Measurements from ENCODE around the gene GABRA4.

The GABRA4 gene

DNA sequence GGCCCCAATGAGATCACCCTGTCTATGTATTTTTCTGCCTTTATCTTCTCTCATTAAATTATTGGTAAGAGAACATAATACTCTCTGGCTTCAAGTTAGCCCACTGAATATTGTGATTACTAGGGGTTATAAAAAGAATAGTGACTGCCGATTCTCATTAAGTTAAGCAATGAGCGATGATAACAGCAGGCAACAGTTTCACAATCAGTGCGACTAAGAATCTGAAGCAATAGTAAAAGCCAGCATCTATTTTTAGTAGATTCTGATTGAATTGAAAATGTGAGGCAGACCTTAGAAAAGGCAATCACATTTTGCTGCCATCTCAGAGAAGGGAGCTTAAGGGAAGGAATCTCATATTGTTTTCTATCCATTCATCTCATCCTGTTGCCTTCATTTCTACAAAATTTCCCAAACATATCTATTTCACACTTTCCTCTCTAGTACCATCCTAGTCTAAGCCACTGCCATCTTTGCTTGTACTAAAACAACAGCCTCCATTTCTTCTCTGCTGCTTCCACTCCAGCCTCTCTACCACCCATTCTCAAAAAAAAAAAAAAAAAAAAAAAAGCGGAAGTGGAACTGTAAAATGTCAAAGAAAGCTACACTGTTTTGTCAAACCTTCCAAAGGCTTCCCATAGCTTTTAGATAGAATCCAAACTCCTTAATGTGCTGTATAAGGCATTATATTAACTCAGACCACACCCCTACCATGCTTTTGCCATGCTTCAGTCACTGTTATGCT, 17.4 kb downstream of the GABRA4 start:
- no peaks in the 10 kb centered on the region for H3K27me3 ChIP-seq (ENCODE audit: insufficient read depth, low read depth, severe bottlenecking)
- H3K9me3 ChIP-seq (ENCODE audit: severe bottlenecking), result no peaks in the 10 kb centered on the region
- no peak overlapping the region for H3K4me3 ChIP-seq (ENCODE audit: low read depth, low read length)
- no peak overlapping the region for H3K27ac ChIP-seq
- DNase-seq, result no peak
- H3K36me3 ChIP-seq, result no peaks in the 10 kb centered on the region
- TF ChIP-seq, protein P1, sequence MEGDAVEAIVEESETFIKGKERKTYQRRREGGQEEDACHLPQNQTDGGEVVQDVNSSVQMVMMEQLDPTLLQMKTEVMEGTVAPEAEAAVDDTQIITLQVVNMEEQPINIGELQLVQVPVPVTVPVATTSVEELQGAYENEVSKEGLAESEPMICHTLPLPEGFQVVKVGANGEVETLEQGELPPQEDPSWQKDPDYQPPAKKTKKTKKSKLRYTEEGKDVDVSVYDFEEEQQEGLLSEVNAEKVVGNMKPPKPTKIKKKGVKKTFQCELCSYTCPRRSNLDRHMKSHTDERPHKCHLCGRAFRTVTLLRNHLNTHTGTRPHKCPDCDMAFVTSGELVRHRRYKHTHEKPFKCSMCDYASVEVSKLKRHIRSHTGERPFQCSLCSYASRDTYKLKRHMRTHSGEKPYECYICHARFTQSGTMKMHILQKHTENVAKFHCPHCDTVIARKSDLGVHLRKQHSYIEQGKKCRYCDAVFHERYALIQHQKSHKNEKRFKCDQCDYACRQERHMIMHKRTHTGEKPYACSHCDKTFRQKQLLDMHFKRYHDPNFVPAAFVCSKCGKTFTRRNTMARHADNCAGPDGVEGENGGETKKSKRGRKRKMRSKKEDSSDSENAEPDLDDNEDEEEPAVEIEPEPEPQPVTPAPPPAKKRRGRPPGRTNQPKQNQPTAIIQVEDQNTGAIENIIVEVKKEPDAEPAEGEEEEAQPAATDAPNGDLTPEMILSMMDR (IDR thresholded peaks at IDR 0.05; ENCODE audit: low read depth, low read length), result no peak

DNA sequence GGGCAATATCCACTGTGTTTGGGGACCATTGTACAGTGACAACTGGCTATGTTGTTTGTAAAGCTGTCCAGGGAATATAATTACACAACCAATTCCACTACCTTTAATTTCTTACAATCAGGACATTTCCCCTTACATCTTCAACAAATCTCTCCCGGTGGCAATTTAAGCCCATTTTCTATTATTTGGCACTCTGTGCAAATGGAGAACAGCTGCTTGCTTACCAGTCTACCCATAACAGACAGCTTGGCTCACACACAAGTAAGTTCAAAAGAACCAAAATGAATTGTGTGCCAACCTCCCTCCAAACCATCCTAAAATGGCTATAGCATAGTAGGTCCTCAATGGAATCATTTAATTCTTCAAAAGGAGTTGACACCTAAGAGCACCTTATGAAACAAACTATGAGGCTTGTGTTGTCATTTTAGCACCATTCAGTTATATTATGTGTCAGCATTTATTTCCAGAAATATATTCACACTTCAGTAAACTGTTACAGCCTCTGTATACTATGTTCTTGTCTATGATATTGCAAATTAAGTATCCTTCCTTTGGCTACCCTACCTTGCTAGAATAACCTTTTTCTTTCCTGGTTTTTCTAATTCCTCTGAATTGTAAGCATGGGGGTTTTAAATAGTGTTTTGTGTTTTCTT, 18.4 kb downstream of the GABRA4 start:
- H3K27me3 ChIP-seq (ENCODE audit: insufficient read depth, low read depth, severe bottlenecking), result no peaks in the 10 kb centered on the region

DNA sequence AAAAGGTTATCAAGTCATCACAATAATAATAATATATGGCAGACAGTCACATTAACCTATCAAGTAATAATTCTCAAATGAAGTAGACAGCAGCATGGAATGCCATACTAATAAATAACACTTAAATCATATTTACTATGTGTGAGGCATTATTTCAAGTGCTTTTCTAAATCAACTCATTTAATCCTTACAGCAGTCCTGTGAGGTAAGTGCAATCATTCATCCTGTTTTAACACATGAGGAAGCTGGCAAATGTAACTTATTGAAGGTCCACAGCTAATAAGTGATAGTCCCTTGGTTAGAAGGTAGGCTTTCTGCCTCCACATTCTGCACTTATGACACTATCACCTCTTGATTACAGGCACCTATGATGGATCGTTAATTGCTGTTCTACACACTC, 24.5 kb downstream of the GABRA4 start:
- H3K27ac ChIP-seq, result no peak overlapping the region
- TF ChIP-seq, protein P1 (IDR thresholded peaks at IDR 0.05; ENCODE audit: low read depth, low read length), result no peak
- no peak for DNase-seq

More for the DNA sequence above, 18.4 kb downstream of the GABRA4 start:
- DNase-seq, result no peak
- Histone ChIP-seq H3K9me3 (ENCODE audit: severe bottlenecking) (no peaks in the 10 kb centered on the region), H3K36me3 (no peaks in the 10 kb centered on the region), H3K4me3 (ENCODE audit: low read depth, low read length) (no peak overlapping the region), H3K27ac (no peak overlapping the region)
- TF ChIP-seq, protein P1 (IDR thresholded peaks at IDR 0.05; ENCODE audit: low read depth, low read length), result no peak

DNA sequence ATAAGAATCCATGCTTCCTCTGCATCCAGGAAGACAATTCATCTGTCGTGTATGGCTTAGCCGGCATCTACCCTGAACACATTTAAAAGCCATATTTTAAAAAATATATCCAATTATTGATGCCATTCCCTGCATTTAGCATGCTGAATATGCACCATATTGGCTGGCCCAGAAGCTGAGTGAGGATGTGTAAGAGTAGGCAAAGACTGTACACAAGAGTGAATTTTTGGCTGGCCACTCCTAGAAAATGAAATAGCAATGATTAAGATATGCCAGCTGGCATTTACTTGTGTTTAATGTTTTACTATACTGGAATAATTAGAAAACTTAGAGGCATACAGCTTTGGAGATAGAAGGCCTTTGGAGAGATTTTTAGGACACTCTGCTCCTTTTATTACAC, 25.8 kb downstream of the GABRA4 start:
- TF ChIP-seq, protein P1 (IDR thresholded peaks at IDR 0.05; ENCODE audit: low read depth, low read length), result no peak
- H3K27ac ChIP-seq, result no peak overlapping the region
- no peak for DNase-seq

More for the DNA sequence above, 24.5 kb downstream of the GABRA4 start:
- no peak overlapping the region for H3K4me3 ChIP-seq (ENCODE audit: low read depth, low read length)
- H3K9me3 ChIP-seq (ENCODE audit: severe bottlenecking), result no peaks in the 10 kb centered on the region
- H3K36me3 ChIP-seq, result no peaks in the 10 kb centered on the region
- H3K27me3 ChIP-seq (ENCODE audit: insufficient read depth, low read depth, severe bottlenecking), result no peaks in the 10 kb centered on the region

DNA sequence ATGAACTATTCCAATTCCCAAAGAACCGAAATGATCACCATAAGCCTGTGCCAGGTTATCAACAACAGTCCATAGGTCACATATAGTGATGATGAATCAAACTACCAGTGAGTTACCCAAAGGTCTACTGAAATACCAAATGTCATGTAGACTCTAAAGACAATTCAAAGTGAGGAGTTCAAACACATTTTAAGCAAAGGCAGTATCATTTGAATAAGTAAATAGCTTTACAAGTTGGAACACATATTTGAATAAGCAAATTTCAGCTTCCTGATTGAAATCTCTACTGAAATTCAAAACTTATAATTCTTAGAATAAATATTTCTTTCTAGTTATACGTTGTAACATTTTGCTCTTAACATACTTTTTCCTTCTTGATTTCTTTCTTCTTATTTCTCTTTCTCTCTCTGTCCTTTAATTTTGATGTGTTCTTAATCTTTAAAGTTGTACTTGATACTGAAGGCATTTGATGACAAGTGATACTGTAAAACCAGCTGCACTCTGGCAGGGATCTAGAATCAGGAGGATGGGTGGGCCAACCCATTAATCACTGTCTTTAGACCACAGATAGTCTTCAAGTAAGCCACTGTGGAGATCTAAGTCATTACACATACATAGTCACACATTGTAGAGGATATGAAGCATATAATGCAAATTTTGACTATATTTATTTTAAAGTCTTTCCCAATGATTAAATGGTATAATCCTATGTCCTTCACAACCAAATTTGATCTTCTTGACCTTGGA, 34.5 kb downstream of the GABRA4 start:
- TF ChIP-seq, protein P1 (IDR thresholded peaks at IDR 0.05; ENCODE audit: low read depth, low read length), result no peak
- no peak overlapping the region for H3K27ac ChIP-seq
- H3K36me3 ChIP-seq, result no peaks in the 10 kb centered on the region
- no peaks in the 10 kb centered on the region for H3K9me3 ChIP-seq (ENCODE audit: severe bottlenecking)
- H3K27me3 ChIP-seq (ENCODE audit: insufficient read depth, low read depth, severe bottlenecking), result no peaks in the 10 kb centered on the region
- DNase-seq, result no peak
- no peak overlapping the region for H3K4me3 ChIP-seq (ENCODE audit: low read depth, low read length)

More for the DNA sequence above, 25.8 kb downstream of the GABRA4 start:
- Histone ChIP-seq H3K9me3 (ENCODE audit: severe bottlenecking) (no peaks in the 10 kb centered on the region), H3K4me3 (ENCODE audit: low read depth, low read length) (no peak overlapping the region), H3K36me3 (no peaks in the 10 kb centered on the region), H3K27me3 (ENCODE audit: insufficient read depth, low read depth, severe bottlenecking) (no peaks in the 10 kb centered on the region)
